HG02973 (cell line): Measurements from ENCODE around the gene PP2D1.
"Not testable (repeated sequence)": the region's sequence is repeated elsewhere in the genome, so short reads cannot be mapped to it uniquely, and the experiment has no call there.

Experiments used
- ATAC-seq: cut with Tn5 transposase; IDR thresholded peaks from one replicate; pipeline ENCODE4 v1.9.1; 2021; ENCODE audit warnings: moderate library complexity; ENCODE audit not compliant: unreplicated experiment

Gene PP2D1

GRCh38 chr3:19972054-19972453 lies 40.0 kb downstream of the PP2D1 start:
- no peak for ATAC-seq

GRCh38 chr3:19970327-19970726 lies 41.7 kb downstream of the PP2D1 start:
- ATAC-seq: no peak

GRCh38 chr3:19967812-19968211 lies 44.3 kb downstream of the PP2D1 start:
- ATAC-seq: no peak

GRCh38 chr3:19967208-19967607 lies 44.9 kb downstream of the PP2D1 start:
- no peak for ATAC-seq

GRCh38 chr3:19961960-19962359 lies 50.1 kb downstream of the PP2D1 start:
- ATAC-seq: no peak

GRCh38 chr3:19960696-19961095 lies 51.4 kb downstream of the PP2D1 start:
- ATAC-seq: no peak

- ATAC-seq: no peak
These were observed 52.6 kb downstream of the PP2D1 start for GRCh38 chr3:19959505-19959904.

GRCh38 chr3:19957354-19957753 lies 54.7 kb downstream of the PP2D1 start:
- not testable (repeated sequence) for ATAC-seq

GRCh38 chr3:19954676-19955075 lies 57.4 kb downstream of the PP2D1 start:
- ATAC-seq: no peak

- ATAC-seq: no peak
These were observed 61.7 kb downstream of the PP2D1 start for GRCh38 chr3:19950316-19950715.

- no peak for ATAC-seq
These were observed 63.9 kb downstream of the PP2D1 start for GRCh38 chr3:19948226-19948591.

- peak; percentile 21 for ATAC-seq
These were observed 64.4 kb downstream of the PP2D1 start for GRCh38 chr3:19947549-19948225.

GRCh38 chr3:19946832-19947548 lies 65.1 kb downstream of the PP2D1 start, which contains the start of gene RAB5A:
TSS of gene RAB5A (plus strand) at chr3:19947097. CDS start at chr3:19950899, 3,802 bp downstream.
- ATAC-seq: peak; percentile 96

GRCh38 chr3:19945969-19946831 lies 65.9 kb downstream of the PP2D1 start:
- peak; percentile 1 for ATAC-seq

GRCh38 chr3:19945534-19945933 lies 66.5 kb downstream of the PP2D1 start:
- no peak for ATAC-seq

- ATAC-seq: no peak
These were observed 71.4 kb downstream of the PP2D1 start for GRCh38 chr3:19940643-19941042.

GRCh38 chr3:19938295-19938627 lies 73.8 kb downstream of the PP2D1 start:
- ATAC-seq: no peak

- no peak for ATAC-seq
These were observed 74.4 kb downstream of the PP2D1 start for GRCh38 chr3:19937459-19938294.
